ENCODE results near the gene FLNC.

The FLNC gene

DNA sequence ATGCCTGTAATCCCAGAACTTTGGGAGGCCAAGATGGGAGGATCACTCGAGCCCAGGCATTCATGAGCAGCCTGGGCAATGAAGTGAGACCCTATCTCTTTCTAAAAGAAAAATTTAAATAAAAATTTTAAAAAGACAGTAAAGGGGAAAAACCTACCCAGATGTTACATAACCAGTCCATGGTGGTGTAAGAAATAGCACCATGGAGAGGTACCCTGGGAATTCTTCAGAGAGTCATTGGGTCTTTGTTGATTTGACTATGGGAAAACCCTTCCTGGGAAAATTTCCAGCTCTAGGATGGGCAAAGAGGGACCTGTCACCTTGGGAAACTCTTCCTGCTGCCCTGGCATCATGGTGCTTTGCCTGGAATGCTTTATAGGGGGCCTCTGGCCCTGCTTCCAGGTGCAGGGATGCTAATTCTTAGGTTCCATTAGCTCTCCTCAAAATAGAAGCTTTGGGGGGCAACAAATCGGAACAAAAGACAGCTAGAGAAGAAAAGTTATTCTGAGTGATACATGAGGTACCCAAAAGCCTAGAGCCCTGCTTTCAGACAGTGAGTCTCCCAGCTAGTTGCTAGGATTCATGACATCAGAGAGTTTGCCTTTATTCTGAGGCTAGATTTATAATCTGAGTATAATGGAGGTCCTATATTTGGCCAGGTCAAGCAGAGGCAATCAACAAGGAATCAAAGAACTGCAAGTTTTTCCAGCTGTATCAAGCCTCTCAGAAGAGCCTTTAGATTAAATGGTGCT is 28.4 kb upstream of the FLNC start:
- TF ChIP-seq, protein P1, sequence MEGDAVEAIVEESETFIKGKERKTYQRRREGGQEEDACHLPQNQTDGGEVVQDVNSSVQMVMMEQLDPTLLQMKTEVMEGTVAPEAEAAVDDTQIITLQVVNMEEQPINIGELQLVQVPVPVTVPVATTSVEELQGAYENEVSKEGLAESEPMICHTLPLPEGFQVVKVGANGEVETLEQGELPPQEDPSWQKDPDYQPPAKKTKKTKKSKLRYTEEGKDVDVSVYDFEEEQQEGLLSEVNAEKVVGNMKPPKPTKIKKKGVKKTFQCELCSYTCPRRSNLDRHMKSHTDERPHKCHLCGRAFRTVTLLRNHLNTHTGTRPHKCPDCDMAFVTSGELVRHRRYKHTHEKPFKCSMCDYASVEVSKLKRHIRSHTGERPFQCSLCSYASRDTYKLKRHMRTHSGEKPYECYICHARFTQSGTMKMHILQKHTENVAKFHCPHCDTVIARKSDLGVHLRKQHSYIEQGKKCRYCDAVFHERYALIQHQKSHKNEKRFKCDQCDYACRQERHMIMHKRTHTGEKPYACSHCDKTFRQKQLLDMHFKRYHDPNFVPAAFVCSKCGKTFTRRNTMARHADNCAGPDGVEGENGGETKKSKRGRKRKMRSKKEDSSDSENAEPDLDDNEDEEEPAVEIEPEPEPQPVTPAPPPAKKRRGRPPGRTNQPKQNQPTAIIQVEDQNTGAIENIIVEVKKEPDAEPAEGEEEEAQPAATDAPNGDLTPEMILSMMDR (IDR thresholded peaks at IDR 0.05; ENCODE audit: low read depth, low read length): no peak
- no peak for DNase-seq (ENCODE audit: extremely low read depth, low read depth)

DNA sequence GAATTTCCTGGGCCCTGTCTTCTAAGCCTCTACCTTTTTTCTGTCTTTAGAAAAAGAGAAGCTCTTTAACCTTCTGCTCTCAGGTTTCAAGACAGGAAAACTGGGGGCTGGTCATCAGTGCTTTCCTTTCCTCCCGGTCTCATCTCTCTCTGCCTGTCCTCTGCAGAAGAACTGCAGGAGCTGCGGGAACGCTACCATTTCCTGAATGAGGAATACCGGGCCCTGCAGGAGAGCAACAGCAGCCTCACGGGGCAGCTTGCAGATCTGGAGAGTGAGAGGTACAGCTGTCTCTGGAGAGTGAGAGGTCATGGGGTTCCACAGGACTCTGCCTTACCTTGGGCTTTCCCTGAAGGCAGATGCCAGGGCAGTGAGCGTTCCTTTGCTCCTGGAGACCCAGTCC is 25.7 kb upstream of the FLNC start:
- TF ChIP-seq, protein P1 (IDR thresholded peaks at IDR 0.05; ENCODE audit: low read depth, low read length): no peak
- DNase-seq (ENCODE audit: extremely low read depth, low read depth): no peak

DNA sequence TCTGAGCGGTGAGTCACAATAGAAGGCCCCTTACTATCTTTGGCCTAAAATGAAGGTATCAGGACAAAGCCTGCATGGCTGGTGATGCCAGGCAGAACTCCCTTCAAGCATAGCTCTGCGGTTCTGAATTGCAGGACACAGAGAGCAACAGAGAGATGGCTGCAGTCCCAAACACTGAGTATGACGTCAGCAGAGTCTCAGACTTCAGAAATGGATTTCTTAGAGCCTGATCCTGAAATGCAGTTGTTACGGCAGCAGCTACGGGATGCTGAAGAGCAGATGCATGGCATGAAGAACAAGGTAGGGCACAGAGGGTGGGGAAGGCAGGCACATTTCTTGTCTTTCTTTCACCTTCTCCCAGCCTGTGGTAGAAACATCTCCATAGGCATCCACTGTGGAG is 25.0 kb upstream of the FLNC start:
- TF ChIP-seq, protein P1 (IDR thresholded peaks at IDR 0.05; ENCODE audit: low read depth, low read length): no peak
- no peak for DNase-seq (ENCODE audit: extremely low read depth, low read depth)

DNA sequence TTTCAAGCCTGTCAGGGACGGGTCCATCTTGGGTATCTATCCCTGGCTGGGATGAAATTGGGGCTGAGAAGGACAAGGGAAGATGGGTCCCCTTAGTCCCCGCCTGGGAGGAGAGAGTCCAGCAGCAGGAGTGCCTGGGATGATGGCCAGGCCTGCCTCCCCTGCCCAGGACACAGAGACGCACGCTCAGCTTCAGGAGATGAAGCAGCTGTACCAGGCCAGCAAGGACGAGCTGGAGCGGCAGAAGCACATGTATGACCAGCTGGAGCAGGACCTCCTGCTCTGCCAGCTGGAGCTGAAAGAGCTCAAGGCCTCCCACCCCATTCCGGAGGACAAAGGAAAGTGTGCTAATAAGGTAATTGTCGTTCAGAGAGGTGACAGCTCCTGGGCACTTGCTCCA is 23.0 kb upstream of the FLNC start:
- DNase-seq (ENCODE audit: extremely low read depth, low read depth): no peak
- TF ChIP-seq, protein P1 (IDR thresholded peaks at IDR 0.05; ENCODE audit: low read depth, low read length): no peak

DNA sequence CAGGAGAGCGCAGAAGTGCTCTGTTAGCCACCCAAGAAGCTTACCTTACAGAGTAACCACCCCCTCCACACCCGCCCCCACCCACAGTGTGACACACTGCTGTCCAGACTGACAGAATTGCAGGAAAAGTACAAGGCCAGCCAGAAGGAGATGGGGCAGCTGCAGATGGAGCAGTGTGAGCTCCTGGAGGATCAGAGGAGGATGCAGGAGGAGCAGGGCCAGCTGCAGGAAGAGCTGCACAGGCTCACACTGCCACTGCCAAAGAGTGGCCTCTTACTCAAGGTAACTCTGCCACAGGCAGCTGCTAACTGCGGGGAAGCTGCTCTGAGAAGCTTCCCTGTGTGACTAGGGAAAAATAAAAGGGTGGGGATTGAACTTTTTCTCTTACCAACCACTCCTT is 20.8 kb upstream of the FLNC start:
- no peak for DNase-seq (ENCODE audit: extremely low read depth, low read depth)
- TF ChIP-seq, protein P1 (IDR thresholded peaks at IDR 0.05; ENCODE audit: low read depth, low read length): no peak

DNA sequence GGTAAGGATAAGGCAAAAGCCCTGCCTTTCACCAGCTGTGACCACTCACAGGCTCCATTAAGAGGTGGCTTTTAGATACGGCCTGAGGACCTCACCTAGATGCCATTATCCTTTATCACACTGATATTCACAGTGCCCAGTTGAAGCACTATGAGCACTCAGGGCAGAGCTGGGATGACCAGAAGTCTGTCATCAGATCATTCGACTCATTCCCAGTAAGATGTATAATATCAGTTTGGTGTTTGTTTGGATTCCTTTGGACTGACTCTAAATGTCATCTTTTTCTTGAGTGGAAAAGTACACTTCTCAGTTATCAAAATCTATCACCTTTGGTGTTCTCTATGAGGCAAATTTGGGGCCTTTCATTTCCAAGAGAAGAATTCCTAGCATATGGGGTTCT is 19.7 kb upstream of the FLNC start:
- no peak for DNase-seq (ENCODE audit: extremely low read depth, low read depth)
- TF ChIP-seq, protein P1 (IDR thresholded peaks at IDR 0.05; ENCODE audit: low read depth, low read length): no peak

DNA sequence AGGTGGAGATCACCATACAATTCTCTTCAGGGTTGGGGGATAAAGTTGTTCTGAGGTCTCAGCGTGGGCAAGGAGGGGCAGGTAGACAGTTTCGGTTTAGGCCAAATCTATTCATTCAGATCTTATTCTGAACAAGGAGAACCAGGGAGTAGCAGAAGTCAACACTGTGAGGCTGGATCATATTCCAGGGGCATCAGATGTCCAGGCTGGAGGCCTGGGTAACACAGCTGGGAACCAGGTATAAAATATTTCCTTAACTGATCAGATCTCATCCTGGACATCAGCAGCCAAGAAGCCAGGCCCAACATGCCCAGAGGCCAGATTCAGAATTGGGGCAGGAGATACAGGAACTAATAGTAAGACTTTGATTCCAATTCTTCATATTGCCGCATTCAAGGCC is 19.2 kb upstream of the FLNC start:
- TF ChIP-seq, protein P1 (IDR thresholded peaks at IDR 0.05; ENCODE audit: low read depth, low read length): no peak
- DNase-seq (ENCODE audit: extremely low read depth, low read depth): no peak
